Measurements from ENCODE around the gene PIEZO1.

PIEZO1 gene

GRCh38 chr16:88749358-88749757, 35.7 kb downstream of the PIEZO1 start:
- DNase-seq (ENCODE audit: low read depth, low spot score), result no peak

- no peak for DNase-seq (ENCODE audit: low read depth, low spot score)
Observed at GRCh38 chr16:88748364-88748763, 36.7 kb downstream of the PIEZO1 start.

- DNase-seq (ENCODE audit: low read depth, low spot score), result no peak
Observed at GRCh38 chr16:88747588-88748301, 37.3 kb downstream of the PIEZO1 start.

GRCh38 chr16:88746506-88746905, 38.5 kb downstream of the PIEZO1 start:
- DNase-seq (ENCODE audit: low read depth, low spot score), result no peak

GRCh38 chr16:88744577-88745521, 40.2 kb downstream of the PIEZO1 start:
- no peak for DNase-seq (ENCODE audit: low read depth, low spot score)

- peak; percentile 58 for DNase-seq (ENCODE audit: low read depth, low spot score)
Observed at GRCh38 chr16:88743693-88744576, 41.1 kb downstream of the PIEZO1 start.

- no peak for DNase-seq (ENCODE audit: low read depth, low spot score)
Observed at GRCh38 chr16:88742896-88743605, 42.0 kb downstream of the PIEZO1 start.

GRCh38 chr16:88741368-88741767, 43.7 kb downstream of the PIEZO1 start:
- no peak for DNase-seq (ENCODE audit: low read depth, low spot score)

GRCh38 chr16:88740727-88741055, 44.3 kb downstream of the PIEZO1 start:
- DNase-seq (ENCODE audit: low read depth, low spot score), result no peak

- DNase-seq (ENCODE audit: low read depth, low spot score), result no peak
Observed at GRCh38 chr16:88739977-88740726, 44.9 kb downstream of the PIEZO1 start.

- no peak for DNase-seq (ENCODE audit: low read depth, low spot score)
Observed at GRCh38 chr16:88739139-88739976, 45.7 kb downstream of the PIEZO1 start.

- no peak for DNase-seq (ENCODE audit: low read depth, low spot score)
Observed at GRCh38 chr16:88738151-88739084, 46.6 kb downstream of the PIEZO1 start.

GRCh38 chr16:88737298-88738150, 47.5 kb downstream of the PIEZO1 start:
- DNase-seq (ENCODE audit: low read depth, low spot score), result peak; percentile 33

- no peak for DNase-seq (ENCODE audit: low read depth, low spot score)
Observed at GRCh38 chr16:88736496-88736895, 48.5 kb downstream of the PIEZO1 start.

GRCh38 chr16:88736088-88736487, 48.9 kb downstream of the PIEZO1 start:
- no peak for DNase-seq (ENCODE audit: low read depth, low spot score)

GRCh38 chr16:88735616-88736015, 49.4 kb downstream of the PIEZO1 start:
- no peak for DNase-seq (ENCODE audit: low read depth, low spot score)

GRCh38 chr16:88735121-88735520, 49.9 kb downstream of the PIEZO1 start:
- DNase-seq (ENCODE audit: low read depth, low spot score), result no peak

GRCh38 chr16:88734361-88734728, 50.7 kb downstream of the PIEZO1 start:
- no peak for DNase-seq (ENCODE audit: low read depth, low spot score)

Measured in activated naive CD8-positive, alpha-beta T cell treated with anti-CD3 and anti-CD28 coated beads, Interleukin-2, amount 50 U/mL, for 16 hours (primary cell).